Caco-2 (cell line): ENCODE data around the gene ALK. TPM values are rescaled to one million over a fixed set of nuclear protein-coding genes. Genes with fewer than 3 reads are reported as not detected.

Experiments
- BruUV-seq: library from RNA; stranded (reverse); fragments of 400-500 nt; replicated peaks from 2 replicates; lab custom pipeline; 2021; lab: Mats Ljungman, UMichigan
- CTCF ChIA-PET: fragments of 300-600 bp; sonication (Branson Sonifier 250); formaldehyde crosslinking; loops from one replicate; lab custom pipeline; 2022; ENCODE audit warnings: antibody characterized with exemption; lab: Charles Lee
- POLR2A ChIA-PET: fragments of 300-600 bp; sonication (Branson Sonifier 250); formaldehyde crosslinking; loops from one replicate; lab custom pipeline; 2022; ENCODE audit warnings: antibody characterized with exemption; lab: Charles Lee
- DNase-seq, 2 experiments: peaks; one replicate each; pipeline versions ENCODE4 v3.0.0 to v3.0.0-alpha.2; 2020 to 2022
- H3K27me3 ChIP-seq: replicated peaks from 2 replicates; pipeline ENCODE4 v1.6.0; 2011; ENCODE audit warnings: low read length; ENCODE audit not compliant: control insufficient read depth, insufficient read depth
- H3K36me3 ChIP-seq: 2 replicates; pipeline ENCODE4 v1.5.1; 2011; ENCODE audit warnings: low read length; ENCODE audit not compliant: control insufficient read depth, insufficient read depth
- H3K4me1 ChIP-seq: fragments of 250-450 bp; sonication (Bioruptor Pico); 2 replicates; pipeline ENCODE4 v1.5.1; 2020; ENCODE audit warnings: mild to moderate bottlenecking
- H3K4me3 ChIP-seq: 2 replicates; pipeline ENCODE4 v1.5.1; 2011; ENCODE audit warnings: low read depth, mild to moderate bottlenecking, control low read depth, low read length
- H3K9me3 ChIP-seq: fragments of 250-450 bp; sonication (Bioruptor Pico); 2 replicates; pipeline ENCODE4 v1.5.1; 2020; ENCODE audit warnings: mild to moderate bottlenecking, moderate library complexity
- H3K27ac Mint-ChIP-seq: one replicate; pipeline ENCODE4 v1.8.0; 2022; ENCODE audit warnings: mixed read lengths; ENCODE audit not compliant: unreplicated experiment
- H3K27me3 Mint-ChIP-seq: one replicate; pipeline ENCODE4 v1.8.0; 2022; ENCODE audit warnings: mixed read lengths; ENCODE audit not compliant: insufficient read depth, unreplicated experiment
- H3K36me3 Mint-ChIP-seq: one replicate; pipeline ENCODE4 v1.8.0; 2022; ENCODE audit warnings: mild to moderate bottlenecking, mixed read lengths; ENCODE audit not compliant: insufficient read depth, unreplicated experiment
- H3K4me1 Mint-ChIP-seq: one replicate; pipeline ENCODE4 v1.8.0; 2022; ENCODE audit warnings: low read depth, mixed read lengths; ENCODE audit not compliant: unreplicated experiment
- H3K4me3 Mint-ChIP-seq: one replicate; pipeline ENCODE4 v1.8.0; 2022; ENCODE audit warnings: mild to moderate bottlenecking, moderate library complexity, mixed read lengths; ENCODE audit not compliant: unreplicated experiment
- H3K9me3 Mint-ChIP-seq: one replicate; pipeline ENCODE4 v1.8.0; 2022; ENCODE audit warnings: mixed read lengths; ENCODE audit not compliant: unreplicated experiment
- CTCF ChIP-seq, 2 experiments: fragments of 200-600 bp in 1 of 2; IDR thresholded peaks; 1 replicate in 1 of 2; 2 replicates in 1 of 2; pipeline versions ENCODE4 v1.5.1 to v1.8.0; 2011 to 2022; ENCODE audit warnings: antibody characterized with exemption in 1 of 2, control low read depth in 1 of 2, inconsistent platforms in 1 of 2, low read depth in 1 of 2, low read length in 1 of 2, mild to moderate bottlenecking in 1 of 2, moderate library complexity in 1 of 2; ENCODE audit not compliant: insufficient read depth in 1 of 2, severe bottlenecking in 1 of 2, unreplicated experiment in 1 of 2
- intact Hi-C: fragments of 100-400 bp; cut with micrococcal nuclease; formaldehyde crosslinking; loops from one replicate; pipeline ENCODE4 v1.10.0; 2022; ENCODE audit not compliant: unreplicated experiment
- total RNA-seq: library from RNA; stranded (reverse); gene quantifications from 2 replicates; pipeline ENCODE4 v1.2.3, GENCODE V29; 2022

Gene ALK
- total RNA-seq, 1 experiment from 2014 or later: 0.11 TPM

DNA sequence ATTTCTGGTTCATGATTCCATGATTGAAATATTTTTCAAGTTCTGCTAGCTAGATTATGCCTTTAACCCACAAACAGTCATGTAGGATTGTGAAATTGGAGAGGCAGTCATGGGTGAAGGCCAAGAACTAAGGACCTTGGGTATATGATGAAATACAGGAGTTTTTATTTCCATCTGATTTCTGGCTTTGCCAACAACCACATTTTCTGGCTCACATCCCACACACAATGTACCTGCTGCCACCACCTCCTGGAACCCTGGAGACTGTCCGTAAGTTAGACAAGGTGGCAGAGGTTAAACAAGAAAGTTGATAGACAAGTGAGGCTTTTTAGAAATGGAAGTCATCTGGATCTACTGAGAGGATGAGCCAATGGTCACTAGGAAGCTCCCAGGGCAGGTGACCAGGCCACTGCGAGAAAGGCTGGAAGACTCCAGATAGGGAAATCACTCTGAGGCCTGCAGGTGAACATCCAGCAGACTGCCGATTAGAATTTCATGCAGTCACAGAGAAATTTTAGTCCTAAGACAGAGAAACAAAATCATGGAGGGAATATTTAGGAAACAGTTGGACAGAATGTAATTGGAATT lies 402.0 kb downstream of the ALK start:
- Mint-ChIP-seq H3K9me3 (peaks cover 4% of the 10 kb centered on the region), H3K36me3 (no peaks in the 10 kb centered on the region), H3K27me3 (peaks cover 40% of the 10 kb centered on the region), H3K4me1 (no peaks in the 10 kb centered on the region), H3K27ac (no peak overlapping the region), H3K4me3 (no peak overlapping the region)
- H3K36me3 ChIP-seq: no peaks in the 10 kb centered on the region
- ChIA-PET POLR2A (no interaction called here), CTCF (no interaction called here)
- H3K27me3 ChIP-seq: no peaks in the 10 kb centered on the region; the same call in none of the 2 replicates
- no peaks in the 10 kb centered on the region for H3K9me3 ChIP-seq
- no TSS peak for BruUV-seq
- TF ChIP-seq CTCF (IDR thresholded peaks at IDR 0.05; ENCODE audit: insufficient read depth in 1 of 2, low read depth in 1 of 2, low read length in 1 of 2, severe bottlenecking in 1 of 2, unreplicated experiment in 1 of 2): no peak
- no peak overlapping the region for H3K4me3 ChIP-seq
- no peak for DNase-seq
- intact Hi-C loops: no loop called here
- H3K4me1 ChIP-seq: no peaks in the 10 kb centered on the region

DNA sequence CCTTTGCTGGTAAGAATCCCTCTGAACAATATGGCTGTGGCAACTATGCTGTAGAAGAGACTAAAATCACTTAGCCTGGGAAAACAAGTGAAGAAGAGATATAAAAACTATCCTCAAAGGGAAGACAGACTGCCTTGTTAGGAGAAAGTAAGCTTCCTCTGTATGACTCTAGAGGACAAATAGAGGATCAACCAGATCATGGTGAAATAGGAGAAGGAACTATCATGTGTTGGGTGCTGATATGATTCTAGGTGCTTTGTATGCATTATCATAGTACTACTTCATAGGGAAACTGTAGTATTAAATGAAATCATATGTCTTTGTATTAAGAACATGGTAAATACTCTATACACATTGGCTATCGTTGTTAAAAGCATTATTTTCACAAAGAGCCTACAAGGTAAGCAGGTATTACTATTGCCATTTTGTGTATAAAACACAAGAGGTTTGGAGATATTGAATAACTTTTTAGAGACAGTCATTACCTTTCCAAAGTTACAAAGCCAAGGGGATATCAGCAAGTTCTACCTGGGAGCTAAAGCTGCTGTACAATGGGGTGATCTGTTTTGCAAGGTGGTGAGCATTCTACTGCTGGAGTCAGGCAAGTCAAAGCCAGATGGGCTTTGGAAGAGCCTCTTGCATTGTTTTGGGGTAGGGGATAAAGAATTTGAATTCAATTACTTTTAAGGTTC lies 402.6 kb downstream of the ALK start:
- TF ChIP-seq CTCF (IDR thresholded peaks at IDR 0.05; ENCODE audit: insufficient read depth in 1 of 2, low read depth in 1 of 2, low read length in 1 of 2, severe bottlenecking in 1 of 2, unreplicated experiment in 1 of 2): no peak
- no peaks in the 10 kb centered on the region for H3K36me3 ChIP-seq
- H3K27ac Mint-ChIP-seq: no peak overlapping the region
- H3K9me3 Mint-ChIP-seq: no peaks in the 10 kb centered on the region
- no peak overlapping the region for H3K4me3 ChIP-seq
- no peaks in the 10 kb centered on the region for H3K9me3 ChIP-seq
- H3K4me3 Mint-ChIP-seq: no peak overlapping the region
- H3K4me1 Mint-ChIP-seq: no peaks in the 10 kb centered on the region
- DNase-seq: no peak
- H3K36me3 Mint-ChIP-seq: no peaks in the 10 kb centered on the region
- no peaks in the 10 kb centered on the region; the same call in none of the 2 replicates for H3K27me3 ChIP-seq
- no peaks in the 10 kb centered on the region for H3K4me1 ChIP-seq
- ChIA-PET POLR2A (no interaction called here), CTCF (no interaction called here)
- no TSS peak for BruUV-seq
- H3K27me3 Mint-ChIP-seq: peaks cover 40% of the 10 kb centered on the region
- intact Hi-C loops: no loop called here

DNA sequence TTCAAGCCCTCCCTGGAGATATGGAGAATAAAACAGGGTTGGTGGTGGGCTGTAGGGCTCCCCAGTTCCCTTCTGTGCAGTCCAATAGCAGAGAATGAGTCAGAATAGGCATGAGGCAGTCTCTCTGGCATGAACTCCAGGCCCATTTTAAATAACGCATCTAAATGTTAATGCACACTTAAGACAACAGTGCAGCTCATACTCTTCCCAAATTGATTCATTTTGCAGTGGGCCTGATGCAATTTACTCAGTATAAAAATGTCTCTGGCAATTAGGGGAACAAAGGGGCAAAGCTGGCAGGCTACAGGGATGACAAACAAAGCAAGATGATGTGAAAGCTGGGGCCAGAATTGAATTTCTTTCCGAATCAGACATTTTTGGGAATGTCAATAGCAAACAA lies 403.4 kb downstream of the ALK start:
- intact Hi-C loops: no loop called here
- DNase-seq: no peak
- no peaks in the 10 kb centered on the region for H3K4me1 ChIP-seq
- H3K36me3 ChIP-seq: no peaks in the 10 kb centered on the region
- no peak overlapping the region for H3K4me3 ChIP-seq
- no peak for TF ChIP-seq CTCF (IDR thresholded peaks at IDR 0.05; ENCODE audit: insufficient read depth in 1 of 2, low read depth in 1 of 2, low read length in 1 of 2, severe bottlenecking in 1 of 2, unreplicated experiment in 1 of 2)
- H3K9me3 ChIP-seq: no peaks in the 10 kb centered on the region
- ChIA-PET CTCF (no interaction called here), POLR2A (no interaction called here)
- H3K36me3 Mint-ChIP-seq: no peaks in the 10 kb centered on the region
- peaks cover 38% of the 10 kb centered on the region for H3K27me3 Mint-ChIP-seq
- H3K9me3 Mint-ChIP-seq: no peaks in the 10 kb centered on the region
- H3K4me1 Mint-ChIP-seq: no peaks in the 10 kb centered on the region
- H3K27ac Mint-ChIP-seq: no peak overlapping the region
- H3K4me3 Mint-ChIP-seq: no peak overlapping the region
- no TSS peak for BruUV-seq
- no peaks in the 10 kb centered on the region; the same call in none of the 2 replicates for H3K27me3 ChIP-seq
